ENCODE results near the gene KCNJ18. TPM values are rescaled to one million over a fixed set of nuclear protein-coding genes. Genes with fewer than 3 reads are reported as not detected.
"Not testable (repeated sequence)": the region's sequence is repeated elsewhere in the genome, so short reads cannot be mapped to it uniquely, and the experiment has no call there.

KCNJ18 gene
- total RNA-seq, 1 donor from 2014 or later: not detected

DNA sequence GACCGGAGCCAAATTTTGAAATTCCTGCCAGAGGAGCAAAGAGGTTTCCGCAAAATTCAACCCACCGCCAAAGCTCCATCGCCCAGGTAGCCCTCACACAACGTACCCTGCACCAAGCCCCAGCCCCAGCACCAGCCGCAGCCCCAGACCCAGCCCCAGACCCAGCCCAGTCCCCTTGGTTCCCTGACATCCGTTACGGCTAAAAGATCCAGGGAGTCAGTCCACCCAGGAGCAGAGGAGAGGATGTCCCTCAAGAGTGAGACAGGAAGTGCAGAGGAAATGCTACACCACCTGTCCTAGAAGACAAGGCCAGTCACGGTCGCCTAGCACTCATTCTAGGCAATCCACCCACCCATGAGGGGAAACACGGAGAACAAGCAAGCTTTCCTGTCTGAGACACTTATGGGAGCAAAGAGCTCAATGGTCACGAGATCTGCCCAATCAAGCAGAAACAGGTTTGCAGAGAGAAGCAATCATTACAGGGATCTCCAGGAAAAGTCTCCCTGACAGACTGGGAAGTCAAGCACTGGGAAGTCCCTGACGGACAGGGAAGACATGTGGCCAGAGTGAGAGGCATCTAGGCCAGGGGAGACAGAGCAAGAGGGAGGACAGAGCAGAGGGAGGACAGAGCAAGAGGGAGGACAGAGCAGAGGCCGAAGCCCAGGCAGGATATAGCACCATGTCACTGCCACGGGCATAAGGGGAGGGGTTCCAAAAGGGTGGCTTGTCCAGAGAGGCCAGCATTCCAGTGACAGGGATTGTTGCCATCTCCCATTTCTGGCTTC lies 15.0 kb upstream of the KCNJ18 start:
- Mint-ChIP-seq H3K36me3 (ENCODE audit: low read depth) (no peaks in the 10 kb centered on the region), H3K9me3 (peaks cover 5% of the 10 kb centered on the region), H3K27ac (no peak overlapping the region), H3K4me1 (no peaks in the 10 kb centered on the region), H3K4me3 (no peak overlapping the region), H3K27me3 (no peaks in the 10 kb centered on the region)
- DNase-seq: no peak
- intact Hi-C loops (cut with micrococcal nuclease): no loop called here

DNA sequence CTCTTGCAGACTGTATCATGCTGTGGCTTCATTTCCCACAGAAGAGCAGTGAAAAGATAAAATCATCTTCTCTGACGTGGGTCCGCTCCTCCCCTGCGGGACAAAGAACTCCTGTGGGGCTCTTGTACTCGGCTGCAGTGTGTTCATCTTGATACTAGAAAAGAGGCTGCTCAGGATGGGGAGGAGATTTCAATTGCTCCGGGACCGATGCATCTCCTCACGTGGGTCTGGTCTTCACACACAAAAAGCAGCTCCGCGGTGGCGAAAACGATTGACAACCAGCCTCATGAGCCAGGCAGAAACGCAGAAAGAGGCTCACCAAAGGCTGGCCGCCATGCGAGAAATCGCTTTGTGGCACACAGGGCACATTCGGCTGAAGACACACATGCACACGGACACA lies 14.4 kb upstream of the KCNJ18 start:
- Mint-ChIP-seq H3K4me3 (no peak overlapping the region), H3K27ac (no peak overlapping the region), H3K9me3 (peaks cover 5% of the 10 kb centered on the region), H3K4me1 (no peaks in the 10 kb centered on the region), H3K27me3 (no peaks in the 10 kb centered on the region), H3K36me3 (ENCODE audit: low read depth) (no peaks in the 10 kb centered on the region)
- no peak for DNase-seq
- intact Hi-C loops (cut with micrococcal nuclease): no loop called here

DNA sequence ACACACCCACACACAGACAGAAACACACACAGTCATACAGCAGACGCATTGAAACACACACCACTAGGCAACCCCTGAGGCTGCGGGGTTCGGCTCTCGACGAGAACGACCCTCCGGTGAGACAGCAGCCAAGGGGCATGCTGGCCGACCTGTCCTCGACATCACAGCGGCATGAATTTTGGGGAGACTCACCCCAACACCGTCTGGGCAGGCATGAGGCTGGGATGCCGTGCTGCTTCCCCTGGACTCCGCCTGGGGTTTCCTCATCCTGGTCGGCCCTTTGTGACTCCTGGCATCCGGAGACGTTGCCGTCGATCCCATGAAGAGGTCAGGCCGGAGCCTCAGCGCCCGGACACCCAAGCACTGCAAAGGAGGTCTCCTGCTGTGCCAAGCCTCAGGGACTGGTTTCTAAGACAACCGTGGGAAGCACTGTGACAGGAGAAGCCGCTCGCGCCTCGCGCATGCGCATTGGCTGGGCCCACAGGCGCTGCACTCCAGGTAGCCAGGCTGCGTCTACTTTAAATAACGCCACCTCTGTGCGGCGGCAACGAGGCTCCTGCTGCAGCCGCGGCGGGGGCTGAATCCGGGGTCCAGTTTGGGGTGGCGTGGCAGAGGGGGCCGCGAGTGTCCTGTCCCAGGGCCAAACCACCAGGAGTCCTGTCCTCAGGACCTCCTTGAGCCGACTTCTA lies 13.8 kb upstream of the KCNJ18 start:
- H3K4me3 Mint-ChIP-seq: no peak overlapping the region
- H3K27me3 Mint-ChIP-seq: no peaks in the 10 kb centered on the region
- no peak overlapping the region for H3K27ac Mint-ChIP-seq
- intact Hi-C loops (cut with micrococcal nuclease): no loop called here
- no peaks in the 10 kb centered on the region for H3K9me3 Mint-ChIP-seq
- H3K36me3 Mint-ChIP-seq (ENCODE audit: low read depth): no peaks in the 10 kb centered on the region
- H3K4me1 Mint-ChIP-seq: no peaks in the 10 kb centered on the region
- no peak for DNase-seq

DNA sequence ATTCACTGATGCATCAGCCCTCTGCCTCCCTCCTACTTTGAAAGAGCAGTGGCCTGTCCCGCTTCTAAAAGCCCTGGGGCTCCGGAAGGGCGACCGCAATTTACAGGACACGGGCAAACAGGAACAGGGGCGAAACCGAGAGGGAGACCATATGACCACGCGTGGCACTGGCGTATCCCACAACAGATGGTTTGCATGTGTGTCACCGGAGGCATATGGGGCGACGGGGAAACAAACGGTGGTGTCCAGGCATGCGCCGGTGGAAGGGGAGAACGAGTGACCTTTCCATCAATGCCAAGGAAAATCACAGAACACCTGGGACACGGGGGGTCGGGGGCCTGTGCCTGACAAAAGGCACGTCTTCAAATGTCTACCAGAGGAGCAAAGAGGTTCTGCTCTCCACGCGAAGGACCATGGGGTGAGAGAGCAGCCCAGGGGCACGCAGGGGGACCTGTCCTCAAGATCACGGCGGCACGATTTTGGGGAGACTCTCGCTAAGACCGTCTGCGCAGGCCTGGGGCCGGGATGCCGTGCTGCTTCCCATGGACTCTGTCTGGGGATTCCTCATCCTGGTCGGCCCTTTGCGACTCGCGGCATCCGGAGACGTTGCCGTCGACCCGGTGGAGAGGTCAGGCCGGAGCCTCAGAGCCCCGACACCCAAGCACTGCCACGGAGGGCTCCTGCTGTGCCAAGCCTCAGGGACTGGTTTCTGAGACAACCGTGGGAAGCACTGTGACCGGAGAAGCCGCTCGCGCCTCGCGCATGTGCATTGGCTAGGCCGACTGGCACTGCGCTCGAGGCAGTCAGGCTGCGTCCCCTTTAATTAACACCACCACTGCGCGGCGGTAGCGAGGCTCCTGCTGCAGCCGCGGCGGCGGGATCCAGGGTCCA lies 12.8 kb upstream of the KCNJ18 start:
- no peaks in the 10 kb centered on the region for H3K27me3 Mint-ChIP-seq
- no peak overlapping the region for H3K4me3 Mint-ChIP-seq
- no peaks in the 10 kb centered on the region for H3K9me3 Mint-ChIP-seq
- no peaks in the 10 kb centered on the region for H3K4me1 Mint-ChIP-seq
- no peak for DNase-seq
- no peaks in the 10 kb centered on the region for H3K36me3 Mint-ChIP-seq (ENCODE audit: low read depth)
- intact Hi-C loops (cut with micrococcal nuclease): no loop called here
- H3K27ac Mint-ChIP-seq: no peak overlapping the region

DNA sequence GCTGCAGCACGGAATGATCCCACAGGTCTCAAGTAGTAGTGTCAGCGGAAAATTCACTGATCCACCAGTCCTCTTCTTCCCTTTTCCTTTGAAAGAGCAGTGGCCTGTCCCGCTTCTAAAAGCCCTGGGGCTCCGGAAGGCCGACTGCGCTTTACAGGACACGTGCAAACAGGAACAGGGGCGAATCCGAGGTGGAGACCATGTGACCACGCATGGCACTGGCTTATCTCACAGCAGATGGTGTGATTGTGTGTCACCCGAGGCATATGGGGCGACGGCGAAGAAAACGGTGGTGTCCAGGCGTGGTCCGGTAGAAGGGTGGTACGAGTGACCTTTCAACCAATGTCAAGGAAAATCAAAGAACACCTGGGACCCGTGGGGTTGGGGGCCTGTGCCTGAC lies 12.0 kb upstream of the KCNJ18 start:
- H3K27me3 Mint-ChIP-seq: no peaks in the 10 kb centered on the region
- no peaks in the 10 kb centered on the region for H3K36me3 Mint-ChIP-seq (ENCODE audit: low read depth)
- DNase-seq: no peak

DNA sequence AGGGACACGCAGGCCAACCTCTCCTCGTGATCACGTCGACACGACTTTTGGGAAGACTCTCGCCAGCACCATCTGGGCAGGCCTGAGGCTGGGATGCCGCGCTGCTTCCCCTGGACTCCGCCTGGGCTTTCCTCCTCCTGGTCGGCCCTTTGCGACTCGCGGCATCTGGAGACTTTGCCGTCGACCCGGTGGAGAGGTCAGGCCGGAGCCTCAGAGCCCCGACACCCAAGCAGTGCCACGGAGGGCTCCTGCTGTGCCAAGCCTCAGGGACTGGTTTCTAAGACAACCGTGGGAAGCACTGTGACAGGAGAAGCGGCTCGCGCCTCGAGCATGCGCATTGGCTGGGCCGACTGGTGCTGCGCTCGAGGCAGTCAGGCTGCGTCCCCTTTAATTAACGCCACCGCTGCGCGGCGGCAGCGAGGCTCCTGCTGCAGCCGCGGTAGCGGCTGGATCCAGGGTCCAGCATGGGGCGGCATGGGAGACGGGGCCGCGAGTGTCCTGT lies 11.4 kb upstream of the KCNJ18 start:
- DNase-seq; intact Hi-C loops (cut with micrococcal nuclease); H3K36me3 Mint-ChIP-seq (ENCODE audit: low read depth): not testable (repeated sequence)

More for the DNA sequence above, 12.0 kb upstream of the KCNJ18 start:
- no peaks in the 10 kb centered on the region for H3K4me1 Mint-ChIP-seq
- intact Hi-C loops (cut with micrococcal nuclease): no loop called here
- H3K27ac Mint-ChIP-seq: no peak overlapping the region
- no peaks in the 10 kb centered on the region for H3K9me3 Mint-ChIP-seq
- H3K4me3 Mint-ChIP-seq: no peak overlapping the region

DNA sequence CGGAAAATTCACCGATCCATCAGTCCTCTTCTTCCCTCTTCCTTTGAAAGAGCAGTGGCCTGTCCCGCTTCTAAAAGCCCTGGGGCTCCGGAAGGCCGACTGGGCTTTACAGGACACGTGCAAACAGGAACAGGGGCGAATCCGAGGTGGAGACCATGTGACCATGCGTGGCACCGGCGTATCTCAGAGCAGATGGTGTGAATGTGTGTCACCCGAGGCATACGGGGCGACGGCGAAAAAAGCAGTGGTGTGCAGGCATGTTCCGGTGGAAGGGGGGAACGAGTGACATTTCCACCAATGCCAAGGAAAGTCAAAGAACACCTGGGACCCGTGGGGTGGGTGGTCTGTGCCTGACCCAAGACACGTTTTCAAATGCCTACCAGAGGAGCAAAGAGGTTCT lies 10.7 kb upstream of the KCNJ18 start:
- H3K27me3 Mint-ChIP-seq; H3K9me3 Mint-ChIP-seq; DNase-seq; H3K4me1 Mint-ChIP-seq; intact Hi-C loops (cut with micrococcal nuclease); H3K4me3 Mint-ChIP-seq; H3K27ac Mint-ChIP-seq; H3K36me3 Mint-ChIP-seq (ENCODE audit: low read depth): not testable (repeated sequence)

More for the DNA sequence above, 11.4 kb upstream of the KCNJ18 start:
- not testable (repeated sequence) for H3K4me1 Mint-ChIP-seq, H3K27me3 Mint-ChIP-seq, H3K27ac Mint-ChIP-seq, H3K9me3 Mint-ChIP-seq, H3K4me3 Mint-ChIP-seq

DNA sequence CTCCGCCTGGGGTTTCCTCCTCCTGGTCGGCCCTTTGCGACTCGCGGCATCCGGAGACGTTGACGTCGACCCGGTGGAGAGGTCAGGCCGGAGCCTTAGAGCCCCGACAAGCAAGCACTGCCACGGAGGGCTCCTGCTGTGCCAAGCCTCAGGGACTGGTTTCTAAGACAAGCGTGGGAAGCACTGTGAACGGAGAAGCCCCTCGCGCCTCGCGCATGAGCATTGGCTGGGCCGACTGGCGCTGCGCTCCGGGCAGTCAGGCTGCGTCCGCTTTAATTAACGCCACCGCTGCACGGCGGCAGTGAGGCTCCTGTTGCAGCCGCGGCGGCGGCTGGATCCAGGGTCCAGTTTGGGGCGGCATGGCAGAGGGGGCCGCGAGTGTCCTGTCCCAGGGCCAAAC lies 10.2 kb upstream of the KCNJ18 start:
- H3K9me3 Mint-ChIP-seq; H3K36me3 Mint-ChIP-seq (ENCODE audit: low read depth); intact Hi-C loops (cut with micrococcal nuclease); H3K27me3 Mint-ChIP-seq; H3K4me3 Mint-ChIP-seq; H3K4me1 Mint-ChIP-seq; DNase-seq; H3K27ac Mint-ChIP-seq: not testable (repeated sequence)

DNA sequence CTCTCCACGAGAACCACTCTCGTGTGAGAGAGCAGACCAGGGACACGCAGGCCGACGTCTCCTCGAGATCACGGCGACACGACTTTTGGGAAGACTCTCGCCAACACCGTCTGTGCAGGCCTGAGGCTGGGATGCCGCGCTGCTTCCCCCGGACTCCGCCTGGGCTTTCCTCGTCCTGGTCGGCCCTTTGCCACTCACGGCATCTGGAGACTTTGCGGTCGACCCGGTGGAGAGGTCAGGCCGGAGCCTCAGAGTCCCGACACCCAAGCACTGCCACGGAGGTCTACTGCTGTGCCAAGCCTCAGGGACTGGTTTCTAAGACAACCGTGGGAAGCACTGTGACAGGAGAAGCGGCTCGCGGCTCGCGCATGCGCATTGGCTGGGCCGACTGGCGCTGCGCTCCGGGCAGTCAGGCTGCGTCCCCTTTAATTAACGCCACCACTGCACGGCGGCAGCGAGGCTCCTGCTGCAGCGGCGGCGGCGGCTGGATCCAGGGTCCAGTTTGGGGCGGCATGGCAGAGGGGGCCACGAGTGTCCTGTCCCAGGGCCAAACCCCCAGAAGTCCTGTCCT lies 9.1 kb upstream of the KCNJ18 start:
- intact Hi-C loops (cut with micrococcal nuclease); H3K27ac Mint-ChIP-seq; H3K4me3 Mint-ChIP-seq; H3K4me1 Mint-ChIP-seq; H3K36me3 Mint-ChIP-seq (ENCODE audit: low read depth); DNase-seq; H3K27me3 Mint-ChIP-seq; H3K9me3 Mint-ChIP-seq: not testable (repeated sequence)

DNA sequence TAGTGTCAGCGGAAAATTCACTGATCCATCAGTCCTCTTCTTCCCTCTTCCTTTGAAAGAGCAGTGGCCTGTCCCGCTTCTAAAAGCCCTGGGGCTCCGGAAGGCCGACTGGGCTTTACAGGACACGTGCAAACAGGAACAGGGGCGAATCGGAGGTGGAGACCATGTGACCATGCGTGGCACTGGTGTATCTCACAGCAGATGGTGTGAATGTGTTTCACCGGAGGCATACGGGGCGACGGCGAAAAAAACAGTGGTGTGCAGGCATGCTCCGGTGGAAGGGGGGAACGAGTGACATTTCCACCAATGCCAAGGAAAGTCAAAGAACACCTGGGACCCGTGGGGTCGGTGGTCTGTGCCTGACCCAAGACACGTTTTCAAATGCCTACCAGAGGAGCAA lies 8.4 kb upstream of the KCNJ18 start:
- intact Hi-C loops (cut with micrococcal nuclease); H3K4me3 Mint-ChIP-seq; DNase-seq; H3K36me3 Mint-ChIP-seq (ENCODE audit: low read depth); H3K27ac Mint-ChIP-seq; H3K9me3 Mint-ChIP-seq; H3K4me1 Mint-ChIP-seq; H3K27me3 Mint-ChIP-seq: not testable (repeated sequence)

DNA sequence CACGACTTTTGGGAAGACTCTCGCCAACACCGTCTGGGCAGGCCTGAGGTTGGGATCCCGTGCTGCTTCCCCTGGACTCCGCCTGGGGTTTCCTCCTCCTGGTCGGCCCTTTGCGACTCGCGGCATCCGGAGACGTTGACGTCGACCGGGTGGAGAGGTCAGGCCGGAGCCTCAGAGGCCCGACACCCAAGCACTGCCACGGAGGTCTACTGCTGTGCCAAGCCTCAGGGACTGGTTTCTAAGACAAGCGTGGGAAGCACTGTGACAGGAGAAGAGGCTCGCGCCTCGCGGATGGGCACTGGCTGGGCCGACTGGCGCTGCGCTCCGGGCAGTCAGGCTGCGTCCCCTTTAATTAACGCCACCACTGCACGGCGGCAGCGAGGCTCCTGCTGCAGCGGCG lies 7.9 kb upstream of the KCNJ18 start:
- H3K9me3 Mint-ChIP-seq; intact Hi-C loops (cut with micrococcal nuclease); DNase-seq; H3K4me3 Mint-ChIP-seq; H3K27ac Mint-ChIP-seq; H3K4me1 Mint-ChIP-seq; H3K27me3 Mint-ChIP-seq; H3K36me3 Mint-ChIP-seq (ENCODE audit: low read depth): not testable (repeated sequence)

DNA sequence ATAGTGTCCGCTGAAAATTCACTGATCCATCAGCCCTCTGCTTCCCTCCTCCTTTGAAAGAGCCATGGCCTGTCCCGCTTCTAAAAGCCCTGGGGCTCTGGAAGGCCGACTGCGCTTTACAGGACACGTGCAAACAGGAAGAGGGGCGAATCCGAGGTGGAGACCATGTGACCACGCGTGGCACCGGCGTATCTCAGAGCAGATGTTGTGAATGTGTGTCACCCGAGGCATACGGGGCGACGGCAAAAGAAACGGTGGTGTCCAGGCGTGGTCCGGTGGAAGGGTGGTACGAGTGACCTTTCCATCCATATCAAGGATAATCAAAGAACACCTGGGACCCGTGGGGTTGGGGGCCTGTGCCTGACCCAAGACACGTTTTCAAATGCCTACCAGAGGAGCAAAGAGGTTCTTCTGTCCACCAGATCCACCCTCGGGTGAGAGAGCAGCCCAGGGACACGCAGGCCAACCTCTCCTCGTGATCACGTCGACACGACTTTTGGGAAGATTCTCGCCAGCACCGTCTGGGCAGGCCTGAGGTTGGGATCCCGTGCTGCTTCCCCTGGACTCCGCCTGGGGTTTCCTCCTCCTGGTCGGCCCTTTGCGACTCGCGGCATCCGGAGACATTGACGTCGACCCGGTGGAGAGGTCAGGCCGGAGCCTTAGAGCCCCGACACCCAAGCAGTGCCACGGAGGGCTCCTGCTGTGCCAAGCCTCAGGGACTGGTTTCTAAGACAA lies 7.1 kb upstream of the KCNJ18 start:
- H3K27ac Mint-ChIP-seq; H3K4me3 Mint-ChIP-seq; H3K36me3 Mint-ChIP-seq (ENCODE audit: low read depth); H3K9me3 Mint-ChIP-seq; DNase-seq; H3K4me1 Mint-ChIP-seq; H3K27me3 Mint-ChIP-seq; intact Hi-C loops (cut with micrococcal nuclease): not testable (repeated sequence)

Measured in activated CD4-positive, alpha-beta T cell treated with anti-CD3 and anti-CD28 coated beads, Interleukin-2, amount 10 ng/mL, durations not matched to agents 24 days and 14 days (primary cell).